ENCODE data around the gene KDSR.

Gene KDSR

DNA sequence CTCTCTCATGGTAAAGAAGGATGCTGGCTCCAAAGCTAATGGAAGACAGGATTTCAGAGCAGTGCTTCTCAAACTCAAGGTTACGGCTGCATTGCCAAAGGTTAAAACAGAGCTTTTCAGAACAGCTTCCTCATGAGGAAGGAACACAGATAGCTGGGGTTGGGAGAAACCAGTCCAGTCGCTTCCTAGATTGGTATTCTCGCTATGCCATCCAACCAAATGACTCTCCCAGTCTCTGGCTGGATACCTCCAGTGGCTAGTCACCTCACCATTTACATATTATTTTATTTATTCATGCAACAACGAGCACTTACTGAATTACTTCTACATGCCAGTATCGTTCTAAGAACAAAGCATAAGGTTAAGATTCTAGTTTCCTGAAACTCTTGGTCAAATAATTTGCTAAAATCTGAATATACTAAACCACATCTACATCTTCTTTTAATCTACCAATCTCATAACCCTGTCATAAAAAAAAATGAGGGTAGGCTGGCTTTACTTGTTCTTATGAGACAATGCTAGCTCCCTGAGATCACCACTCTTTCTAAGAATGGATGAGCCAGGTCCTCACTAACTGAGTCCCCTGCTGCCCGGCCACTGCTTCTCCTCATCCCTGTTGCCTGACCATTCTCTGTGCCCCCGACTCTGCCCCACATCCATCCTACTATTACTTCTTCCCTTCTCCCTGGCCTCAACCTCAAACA lies 20.4 kb downstream of the KDSR start:
- H3K4me3 ChIP-seq (replicated peaks; ENCODE audit: low read depth, low read length), result no peak overlapping the region
- DNase-seq (ENCODE audit: low read depth), result no peak
- TF ChIP-seq, protein P1, sequence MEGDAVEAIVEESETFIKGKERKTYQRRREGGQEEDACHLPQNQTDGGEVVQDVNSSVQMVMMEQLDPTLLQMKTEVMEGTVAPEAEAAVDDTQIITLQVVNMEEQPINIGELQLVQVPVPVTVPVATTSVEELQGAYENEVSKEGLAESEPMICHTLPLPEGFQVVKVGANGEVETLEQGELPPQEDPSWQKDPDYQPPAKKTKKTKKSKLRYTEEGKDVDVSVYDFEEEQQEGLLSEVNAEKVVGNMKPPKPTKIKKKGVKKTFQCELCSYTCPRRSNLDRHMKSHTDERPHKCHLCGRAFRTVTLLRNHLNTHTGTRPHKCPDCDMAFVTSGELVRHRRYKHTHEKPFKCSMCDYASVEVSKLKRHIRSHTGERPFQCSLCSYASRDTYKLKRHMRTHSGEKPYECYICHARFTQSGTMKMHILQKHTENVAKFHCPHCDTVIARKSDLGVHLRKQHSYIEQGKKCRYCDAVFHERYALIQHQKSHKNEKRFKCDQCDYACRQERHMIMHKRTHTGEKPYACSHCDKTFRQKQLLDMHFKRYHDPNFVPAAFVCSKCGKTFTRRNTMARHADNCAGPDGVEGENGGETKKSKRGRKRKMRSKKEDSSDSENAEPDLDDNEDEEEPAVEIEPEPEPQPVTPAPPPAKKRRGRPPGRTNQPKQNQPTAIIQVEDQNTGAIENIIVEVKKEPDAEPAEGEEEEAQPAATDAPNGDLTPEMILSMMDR (IDR thresholded peaks at IDR 0.05; ENCODE audit: low read length, missing control alignments), result no peak

DNA sequence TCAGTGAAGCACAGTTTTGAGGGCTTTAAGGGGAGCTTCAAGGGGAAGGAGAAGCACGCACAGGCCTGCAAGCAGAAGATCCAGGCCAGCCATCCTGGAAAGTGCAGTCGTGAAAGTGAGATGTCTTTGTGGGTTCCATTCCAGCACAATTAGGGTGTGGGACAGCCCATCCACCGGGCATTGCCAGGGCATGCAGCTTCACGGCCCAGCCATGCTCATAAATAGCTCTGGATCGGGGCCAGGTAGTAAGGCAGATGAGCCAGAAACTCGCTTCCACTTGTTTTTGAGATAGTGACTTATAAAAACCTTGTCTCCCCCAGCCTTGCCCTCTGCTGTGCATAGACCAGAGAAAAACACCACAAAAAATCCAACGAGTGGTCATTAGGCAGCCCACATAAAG lies 21.0 kb downstream of the KDSR start:
- TF ChIP-seq, protein P1 (IDR thresholded peaks at IDR 0.05; ENCODE audit: low read length, missing control alignments), result no peak
- DNase-seq (ENCODE audit: low read depth), result no peak
- no peak overlapping the region for H3K4me3 ChIP-seq (replicated peaks; ENCODE audit: low read depth, low read length)

DNA sequence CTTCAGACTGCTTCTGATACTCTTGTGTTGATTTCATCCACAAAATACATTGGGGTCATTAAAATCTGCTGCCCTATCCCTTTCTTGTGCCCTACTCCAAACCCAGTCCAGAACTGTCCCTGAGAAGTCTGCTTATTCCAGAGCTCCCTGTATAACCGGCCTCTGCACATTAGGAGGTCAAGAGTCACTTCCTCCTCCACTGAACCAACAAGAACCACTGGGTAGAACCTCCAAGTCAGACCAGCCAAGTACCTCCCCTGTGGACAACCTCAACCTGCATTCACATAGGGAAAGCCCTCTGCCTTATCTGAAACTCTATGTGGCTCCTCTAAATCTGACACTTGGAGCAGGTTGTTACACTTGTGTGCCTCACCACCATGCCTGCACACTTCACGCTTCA lies 22.1 kb downstream of the KDSR start:
- no peak for DNase-seq (ENCODE audit: low read depth)
- H3K4me3 ChIP-seq (replicated peaks; ENCODE audit: low read depth, low read length), result no peak overlapping the region
- TF ChIP-seq, protein P1 (IDR thresholded peaks at IDR 0.05; ENCODE audit: low read length, missing control alignments), result no peak

DNA sequence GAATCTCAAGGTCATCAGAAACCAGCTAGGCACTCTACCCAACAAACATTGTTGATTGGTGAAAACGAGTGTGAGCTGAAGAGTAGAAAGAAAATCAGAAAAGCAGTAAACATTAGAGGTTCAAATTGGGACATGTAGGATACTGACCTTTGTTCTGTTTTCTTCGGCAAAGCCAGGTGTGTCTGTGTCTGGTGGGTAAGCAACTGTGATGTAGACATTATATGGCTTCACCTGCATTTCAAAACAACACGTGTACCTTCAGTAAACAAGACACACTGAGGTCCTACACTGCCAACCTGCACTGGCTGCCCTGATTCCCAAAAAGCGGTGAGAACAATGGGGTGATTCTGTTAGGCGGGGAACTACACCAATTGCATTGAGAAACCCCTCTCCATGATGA lies 22.7 kb downstream of the KDSR start:
- TF ChIP-seq, protein P1 (IDR thresholded peaks at IDR 0.05; ENCODE audit: low read length, missing control alignments), result no peak
- DNase-seq (ENCODE audit: low read depth), result no peak
- no peak overlapping the region for H3K4me3 ChIP-seq (replicated peaks; ENCODE audit: low read depth, low read length)

DNA sequence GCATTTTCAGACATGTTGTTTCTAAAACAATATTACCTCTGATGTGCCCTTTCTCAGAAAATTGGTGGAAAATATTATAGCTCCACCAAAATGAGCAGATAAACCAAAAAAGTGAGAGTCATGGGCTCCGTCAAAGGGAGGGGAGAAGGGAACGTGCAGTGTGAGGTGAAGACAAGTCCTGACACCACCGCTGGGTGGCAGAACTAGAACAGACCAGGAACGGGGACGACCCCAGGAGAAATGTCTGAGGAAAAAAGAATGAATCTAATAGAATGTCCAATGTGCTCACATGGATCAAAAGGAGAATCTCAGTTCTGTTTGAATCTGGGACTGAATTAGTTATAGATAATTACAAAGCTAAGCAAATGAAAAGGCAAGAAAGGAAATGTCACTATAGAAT lies 24.8 kb downstream of the KDSR start:
- TF ChIP-seq, protein P1 (IDR thresholded peaks at IDR 0.05; ENCODE audit: low read length, missing control alignments), result peak; percentile 58
- H3K4me3 ChIP-seq (replicated peaks; ENCODE audit: low read depth, low read length), result no peak overlapping the region
- DNase-seq (ENCODE audit: low read depth), result peak; percentile 56

DNA sequence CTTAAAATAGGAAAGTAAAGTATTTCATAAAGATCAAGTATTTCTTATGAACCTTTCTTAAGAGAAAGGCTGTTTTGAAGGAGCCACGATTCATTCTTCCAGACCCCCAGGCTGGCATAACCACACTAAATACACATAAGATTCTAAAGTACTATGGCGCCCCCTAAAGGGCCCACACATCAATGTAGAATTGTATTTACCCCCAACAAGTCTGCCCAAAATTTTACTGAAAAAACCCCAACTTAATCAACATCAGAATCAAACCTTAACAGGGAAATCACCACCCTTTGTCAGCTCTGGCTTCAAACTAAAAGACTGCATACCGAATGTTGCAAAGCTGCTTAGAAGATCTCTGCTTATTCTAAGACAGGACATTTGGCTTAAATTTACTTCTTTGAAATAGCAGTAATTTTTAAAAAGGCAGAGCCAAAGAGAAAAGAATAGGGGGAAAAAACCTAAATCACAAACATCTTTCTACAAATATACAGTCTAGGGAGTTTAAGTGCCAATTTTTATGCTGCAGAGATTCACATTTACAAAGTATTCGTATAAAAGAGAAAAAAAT lies 27.0 kb downstream of the KDSR start:
- DNase-seq (ENCODE audit: low read depth), result peak; percentile 51
- TF ChIP-seq, protein P1 (IDR thresholded peaks at IDR 0.05; ENCODE audit: low read length, missing control alignments), result peak; percentile 55

More for the DNA sequence above, 27.0 kb downstream of the KDSR start:
- H3K4me3 ChIP-seq (replicated peaks; ENCODE audit: low read depth, low read length), result no peak overlapping the region
